ENCODE results near the gene OR2F1. TPM values are rescaled to one million over a fixed set of nuclear protein-coding genes. Genes with fewer than 3 reads are reported as not detected.

OR2F1 gene
- total and polyA plus RNA-seq, 4 donors, result under 0.01 to 0.05 TPM; not detected in 2

- no peak for DNase-seq (ENCODE audit: low spot score)
- Histone ChIP-seq H3K4me3 (ENCODE audit: low read depth in 1 of 3, low read length in 3 of 3) (no peak overlapping the region), H3K36me3 (ENCODE audit: control insufficient read depth in 4 of 4, insufficient read depth in 3 of 4, low read depth in 1 of 4, low read length in 3 of 4) (no peaks in the 10 kb centered on the region), H3K27ac (ENCODE audit: low read depth in 1 of 2, low read length in 2 of 2) (no peak overlapping the region), H3K9me3 (ENCODE audit: control insufficient read depth in 4 of 4, low read length in 3 of 4) (no peaks in the 10 kb centered on the region), H3K4me1 (ENCODE audit: control insufficient read depth in 4 of 4, insufficient read depth in 4 of 4, low read length in 3 of 4) (no peaks in the 10 kb centered on the region), H3K27me3 (ENCODE audit: control insufficient read depth in 4 of 4, insufficient read depth in 4 of 4, low read length in 3 of 4) (no peaks in the 10 kb centered on the region), H3K9ac (ENCODE audit: low read depth in 1 of 2, low read length in 2 of 2) (no peak overlapping the region)
- TF ChIP-seq CTCF (IDR thresholded peaks at IDR 0.05; ENCODE audit: low read depth, low read length, missing input control) (no peak), RXRA (IDR thresholded peaks at IDR 0.05) (no peak), NR2F2 (IDR thresholded peaks at IDR 0.05) (no peak), FOXA2 (IDR thresholded peaks at IDR 0.05) (no peak), JUND (IDR thresholded peaks at IDR 0.05) (no peak), ATF3 (IDR thresholded peaks at IDR 0.05) (no peak), HNF4A (conservative IDR thresholded peaks at IDR 0.05) (no peak), GABPA (IDR thresholded peaks at IDR 0.05 in 1 of 2, conservative IDR thresholded peaks at IDR 0.05 in 1 of 2) (no peak), SP1 (IDR thresholded peaks at IDR 0.05) (no peak), YY1 (IDR thresholded peaks at IDR 0.05) (no peak), RAD21 (IDR thresholded peaks at IDR 0.05) (no peak), EGR1 (IDR thresholded peaks at IDR 0.05; ENCODE audit: low read depth in 2 of 2) (no peak), TAF1 (conservative IDR thresholded peaks at IDR 0.05) (no peak), FOXA1 (IDR thresholded peaks at IDR 0.05) (no peak), HNF4G (IDR thresholded peaks at IDR 0.05) (no peak)
- TF ChIP-seq, protein P1, sequence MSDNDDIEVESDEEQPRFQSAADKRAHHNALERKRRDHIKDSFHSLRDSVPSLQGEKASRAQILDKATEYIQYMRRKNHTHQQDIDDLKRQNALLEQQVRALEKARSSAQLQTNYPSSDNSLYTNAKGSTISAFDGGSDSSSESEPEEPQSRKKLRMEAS (IDR thresholded peaks at IDR 0.05), result no peak
- TF ChIP-seq, protein P2, sequence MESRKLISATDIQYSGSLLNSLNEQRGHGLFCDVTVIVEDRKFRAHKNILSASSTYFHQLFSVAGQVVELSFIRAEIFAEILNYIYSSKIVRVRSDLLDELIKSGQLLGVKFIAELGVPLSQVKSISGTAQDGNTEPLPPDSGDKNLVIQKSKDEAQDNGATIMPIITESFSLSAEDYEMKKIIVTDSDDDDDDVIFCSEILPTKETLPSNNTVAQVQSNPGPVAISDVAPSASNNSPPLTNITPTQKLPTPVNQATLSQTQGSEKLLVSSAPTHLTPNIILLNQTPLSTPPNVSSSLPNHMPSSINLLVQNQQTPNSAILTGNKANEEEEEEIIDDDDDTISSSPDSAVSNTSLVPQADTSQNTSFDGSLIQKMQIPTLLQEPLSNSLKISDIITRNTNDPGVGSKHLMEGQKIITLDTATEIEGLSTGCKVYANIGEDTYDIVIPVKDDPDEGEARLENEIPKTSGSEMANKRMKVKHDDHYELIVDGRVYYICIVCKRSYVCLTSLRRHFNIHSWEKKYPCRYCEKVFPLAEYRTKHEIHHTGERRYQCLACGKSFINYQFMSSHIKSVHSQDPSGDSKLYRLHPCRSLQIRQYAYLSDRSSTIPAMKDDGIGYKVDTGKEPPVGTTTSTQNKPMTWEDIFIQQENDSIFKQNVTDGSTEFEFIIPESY (IDR thresholded peaks at IDR 0.05), result no peak
- TF ChIP-seq, protein P3, sequence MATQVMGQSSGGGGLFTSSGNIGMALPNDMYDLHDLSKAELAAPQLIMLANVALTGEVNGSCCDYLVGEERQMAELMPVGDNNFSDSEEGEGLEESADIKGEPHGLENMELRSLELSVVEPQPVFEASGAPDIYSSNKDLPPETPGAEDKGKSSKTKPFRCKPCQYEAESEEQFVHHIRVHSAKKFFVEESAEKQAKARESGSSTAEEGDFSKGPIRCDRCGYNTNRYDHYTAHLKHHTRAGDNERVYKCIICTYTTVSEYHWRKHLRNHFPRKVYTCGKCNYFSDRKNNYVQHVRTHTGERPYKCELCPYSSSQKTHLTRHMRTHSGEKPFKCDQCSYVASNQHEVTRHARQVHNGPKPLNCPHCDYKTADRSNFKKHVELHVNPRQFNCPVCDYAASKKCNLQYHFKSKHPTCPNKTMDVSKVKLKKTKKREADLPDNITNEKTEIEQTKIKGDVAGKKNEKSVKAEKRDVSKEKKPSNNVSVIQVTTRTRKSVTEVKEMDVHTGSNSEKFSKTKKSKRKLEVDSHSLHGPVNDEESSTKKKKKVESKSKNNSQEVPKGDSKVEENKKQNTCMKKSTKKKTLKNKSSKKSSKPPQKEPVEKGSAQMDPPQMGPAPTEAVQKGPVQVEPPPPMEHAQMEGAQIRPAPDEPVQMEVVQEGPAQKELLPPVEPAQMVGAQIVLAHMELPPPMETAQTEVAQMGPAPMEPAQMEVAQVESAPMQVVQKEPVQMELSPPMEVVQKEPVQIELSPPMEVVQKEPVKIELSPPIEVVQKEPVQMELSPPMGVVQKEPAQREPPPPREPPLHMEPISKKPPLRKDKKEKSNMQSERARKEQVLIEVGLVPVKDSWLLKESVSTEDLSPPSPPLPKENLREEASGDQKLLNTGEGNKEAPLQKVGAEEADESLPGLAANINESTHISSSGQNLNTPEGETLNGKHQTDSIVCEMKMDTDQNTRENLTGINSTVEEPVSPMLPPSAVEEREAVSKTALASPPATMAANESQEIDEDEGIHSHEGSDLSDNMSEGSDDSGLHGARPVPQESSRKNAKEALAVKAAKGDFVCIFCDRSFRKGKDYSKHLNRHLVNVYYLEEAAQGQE (IDR thresholded peaks at IDR 0.05), result no peak
- 95% methylated on average over 1 of the region's 1 CpG for WGBS
Observed at GRCh38 chr7:144006692-144007042, 52.0 kb downstream of the OR2F1 start.
